Measurements from ENCODE around the gene XYLT1. TPM values are rescaled to one million over a fixed set of nuclear protein-coding genes. Genes with fewer than 3 reads are reported as not detected.

Gene XYLT1
- total RNA-seq, 1 experiment from 2014 or later: 14.5 TPM

GRCh38 chr16:17463335-17463734, 7.4 kb downstream of the XYLT1 start:
- no peak overlapping the region for H3K4me2 ChIP-seq (ENCODE audit: insufficient read depth, insufficient read length, low read length)
- H3K23me2 ChIP-seq (ENCODE audit: insufficient read length, low read depth, low read length, poor library complexity, severe bottlenecking): no peaks in the 10 kb centered on the region
- Mint-ChIP-seq H3K9me3 (no peaks in the 10 kb centered on the region; a peak in 1 of 5 replicates), H3K4me1 (peaks cover 65 to 68% of the 10 kb centered on the region in 2 experiments), H3K4me3 (no peak overlapping the region), H3K27me3 (ENCODE audit: low read depth) (peaks cover 6% of the 10 kb centered on the region), H3K36me3 (ENCODE audit: insufficient read depth in 1 of 3, low read depth in 3 of 3) (peaks cover 3 to 27% (median 21%) of the 10 kb centered on the region in 3 experiments), H3K27ac (no peak overlapping the region; a peak in 1 of 7 replicates)
- H2AFZ ChIP-seq (ENCODE audit: low read length): no peak overlapping the region
- H3K79me1 ChIP-seq (ENCODE audit: insufficient read depth, low read depth, low read length, poor library complexity, severe bottlenecking): peaks cover 6% of the 10 kb centered on the region
- H2BK120ac ChIP-seq (ENCODE audit: low read depth, low read length, poor library complexity, severe bottlenecking): no peak overlapping the region
- H3K18ac ChIP-seq (ENCODE audit: insufficient read length, low read depth, low read length): no peak overlapping the region
- H3K9ac ChIP-seq (ENCODE audit: extremely low read depth, insufficient read length, low read length): no peak overlapping the region
- no peak overlapping the region for H3K56ac ChIP-seq (ENCODE audit: insufficient read length, low read depth, low read length)
- no peak overlapping the region for H3K4ac ChIP-seq (ENCODE audit: low read depth, low read length)
- TF ChIP-seq, protein P1, sequence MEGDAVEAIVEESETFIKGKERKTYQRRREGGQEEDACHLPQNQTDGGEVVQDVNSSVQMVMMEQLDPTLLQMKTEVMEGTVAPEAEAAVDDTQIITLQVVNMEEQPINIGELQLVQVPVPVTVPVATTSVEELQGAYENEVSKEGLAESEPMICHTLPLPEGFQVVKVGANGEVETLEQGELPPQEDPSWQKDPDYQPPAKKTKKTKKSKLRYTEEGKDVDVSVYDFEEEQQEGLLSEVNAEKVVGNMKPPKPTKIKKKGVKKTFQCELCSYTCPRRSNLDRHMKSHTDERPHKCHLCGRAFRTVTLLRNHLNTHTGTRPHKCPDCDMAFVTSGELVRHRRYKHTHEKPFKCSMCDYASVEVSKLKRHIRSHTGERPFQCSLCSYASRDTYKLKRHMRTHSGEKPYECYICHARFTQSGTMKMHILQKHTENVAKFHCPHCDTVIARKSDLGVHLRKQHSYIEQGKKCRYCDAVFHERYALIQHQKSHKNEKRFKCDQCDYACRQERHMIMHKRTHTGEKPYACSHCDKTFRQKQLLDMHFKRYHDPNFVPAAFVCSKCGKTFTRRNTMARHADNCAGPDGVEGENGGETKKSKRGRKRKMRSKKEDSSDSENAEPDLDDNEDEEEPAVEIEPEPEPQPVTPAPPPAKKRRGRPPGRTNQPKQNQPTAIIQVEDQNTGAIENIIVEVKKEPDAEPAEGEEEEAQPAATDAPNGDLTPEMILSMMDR (conservative IDR thresholded peaks at IDR 0.05): no peak
- H2BK12ac ChIP-seq (ENCODE audit: insufficient read length, low read depth, low read length): no peak overlapping the region
- H3K9me3 ChIP-seq (ENCODE audit: control insufficient read depth, low read depth, low read length): no peaks in the 10 kb centered on the region
- H2AK5ac ChIP-seq (ENCODE audit: insufficient read length, low read length): no peak overlapping the region
- H2BK5ac ChIP-seq (ENCODE audit: insufficient read length, low read length): no peak overlapping the region
- no peak overlapping the region for H4K5ac ChIP-seq (ENCODE audit: insufficient read length, low read depth, low read length)
- H3K27ac ChIP-seq (ENCODE audit: insufficient read length, low read depth, low read length): no peak overlapping the region
- peaks cover 16% of the 10 kb centered on the region; the same call in 1 of the 2 replicates for H3K4me1 ChIP-seq (ENCODE audit: insufficient read depth, low read length)
- WGBS (ENCODE audit: extremely low coverage, insufficient read length, low lambda C conversion rate): no CpG with 5 or more reads among the region's 2 CpGs
- no peak overlapping the region for H4K8ac ChIP-seq (replicated peaks; ENCODE audit: insufficient read length, low read depth, low read length)
- no peak overlapping the region for H4K91ac ChIP-seq (ENCODE audit: insufficient read length, low read depth, low read length)
- no peak overlapping the region for H3K23ac ChIP-seq (ENCODE audit: insufficient read length, low read depth, low read length)
- H3K79me2 ChIP-seq (ENCODE audit: insufficient read depth, low read length): peaks cover 22% of the 10 kb centered on the region; the same call in 1 of the 2 replicates
- no peaks in the 10 kb centered on the region; the same call in 1 of the 2 replicates for H3K27me3 ChIP-seq (ENCODE audit: insufficient read depth, low read length)
- H2BK15ac ChIP-seq (ENCODE audit: low read depth, low read length): no peak overlapping the region
- no peak overlapping the region for H3T11ph ChIP-seq (ENCODE audit: low read length)
- no peak for DNase-seq
- H3K14ac ChIP-seq (ENCODE audit: insufficient read depth, low read length): no peak overlapping the region
- no peak overlapping the region for H2BK20ac ChIP-seq (ENCODE audit: low read depth, low read length, poor library complexity, severe bottlenecking)
- H4K20me1 ChIP-seq (ENCODE audit: control insufficient read depth, insufficient read depth, insufficient read length): no peaks in the 10 kb centered on the region

Measured in H9 (cell line).